Pons (tissue), 1 donor: Measurements from ENCODE around the gene SOX6.

ENCODE experiments used
- DNase-seq: peaks from one replicate; pipeline ENCODE4 v3.0.0-alpha.2; 2016; ENCODE audit warnings: low spot score

The SOX6 gene

DNA sequence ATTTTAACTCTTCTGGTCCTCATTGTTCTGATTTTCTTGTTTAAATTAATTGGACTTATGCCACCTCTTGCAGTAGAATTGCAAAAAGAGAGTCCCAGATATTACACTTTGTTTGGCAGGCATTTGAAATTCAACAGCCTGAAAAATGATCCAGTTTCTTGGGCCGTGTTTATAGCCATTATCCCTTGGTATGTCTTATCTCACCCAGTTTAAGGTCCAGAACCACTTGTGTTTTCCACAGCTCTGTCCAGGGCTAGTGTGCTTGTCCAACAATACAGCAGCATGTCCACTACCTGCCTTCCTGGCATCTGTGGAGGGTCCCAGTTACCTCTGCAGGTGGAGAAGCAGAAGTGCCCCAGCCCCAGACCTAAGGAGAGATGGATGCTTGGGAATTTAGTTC is 397.4 kb downstream of the SOX6 start:
- no peak for DNase-seq

DNA sequence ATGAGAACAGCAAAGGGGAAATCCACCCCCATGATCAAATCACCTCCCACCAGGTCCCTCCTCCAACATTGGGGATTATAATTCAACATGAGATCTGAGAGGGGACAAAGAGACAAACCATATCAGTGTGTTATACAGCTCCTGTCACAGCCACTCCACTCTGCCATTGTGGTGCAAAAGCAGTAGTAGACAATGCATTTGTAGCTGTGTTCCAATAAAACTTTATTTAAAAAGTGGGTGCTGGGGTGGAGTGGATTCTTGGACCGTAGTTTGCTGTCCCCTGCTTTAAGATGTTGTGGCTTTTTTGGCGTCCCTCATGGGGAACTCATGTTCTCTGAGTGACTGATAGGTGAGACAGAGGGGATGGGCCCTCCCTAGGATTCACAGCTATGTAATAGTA is 399.1 kb downstream of the SOX6 start:
- no peak for DNase-seq

DNA sequence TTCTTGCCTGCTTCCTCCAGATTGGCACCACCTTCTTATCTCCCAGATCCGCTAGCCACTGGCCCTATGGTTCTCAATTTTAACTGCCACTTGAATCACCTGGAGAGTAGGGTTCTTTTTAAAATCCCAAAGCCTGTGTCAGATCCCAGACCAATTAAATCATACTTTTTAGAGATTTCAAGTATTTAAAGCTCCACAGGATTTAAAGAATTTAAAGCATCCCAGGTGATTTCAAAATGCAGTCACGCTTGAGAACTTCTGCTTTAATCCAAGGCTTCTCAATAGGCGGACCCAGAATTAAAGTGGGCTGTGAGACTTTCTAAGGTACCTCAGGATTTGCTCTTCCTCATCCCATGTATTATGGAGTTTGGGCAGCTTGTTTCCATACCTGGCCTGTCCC is 400.0 kb downstream of the SOX6 start:
- no peak for DNase-seq

DNA sequence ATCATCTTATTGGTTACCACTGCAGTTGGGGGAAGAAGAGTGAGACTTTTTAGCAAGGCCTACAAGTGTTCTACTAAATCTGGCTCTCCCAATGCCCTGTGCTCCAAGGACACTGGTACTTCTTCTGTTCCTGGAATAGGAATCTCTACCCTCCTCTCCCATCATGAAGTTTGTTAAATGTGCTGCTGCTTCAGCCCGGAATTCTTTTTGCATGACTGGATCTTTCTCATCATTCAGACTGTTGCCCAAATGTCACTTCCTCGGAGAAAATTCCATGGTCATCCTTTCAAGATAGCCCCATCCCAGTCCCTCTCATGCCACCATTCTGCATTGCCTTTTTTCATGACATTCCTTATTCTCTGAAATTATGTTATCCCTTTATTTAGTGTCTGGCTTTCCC is 400.8 kb downstream of the SOX6 start:
- no peak for DNase-seq

DNA sequence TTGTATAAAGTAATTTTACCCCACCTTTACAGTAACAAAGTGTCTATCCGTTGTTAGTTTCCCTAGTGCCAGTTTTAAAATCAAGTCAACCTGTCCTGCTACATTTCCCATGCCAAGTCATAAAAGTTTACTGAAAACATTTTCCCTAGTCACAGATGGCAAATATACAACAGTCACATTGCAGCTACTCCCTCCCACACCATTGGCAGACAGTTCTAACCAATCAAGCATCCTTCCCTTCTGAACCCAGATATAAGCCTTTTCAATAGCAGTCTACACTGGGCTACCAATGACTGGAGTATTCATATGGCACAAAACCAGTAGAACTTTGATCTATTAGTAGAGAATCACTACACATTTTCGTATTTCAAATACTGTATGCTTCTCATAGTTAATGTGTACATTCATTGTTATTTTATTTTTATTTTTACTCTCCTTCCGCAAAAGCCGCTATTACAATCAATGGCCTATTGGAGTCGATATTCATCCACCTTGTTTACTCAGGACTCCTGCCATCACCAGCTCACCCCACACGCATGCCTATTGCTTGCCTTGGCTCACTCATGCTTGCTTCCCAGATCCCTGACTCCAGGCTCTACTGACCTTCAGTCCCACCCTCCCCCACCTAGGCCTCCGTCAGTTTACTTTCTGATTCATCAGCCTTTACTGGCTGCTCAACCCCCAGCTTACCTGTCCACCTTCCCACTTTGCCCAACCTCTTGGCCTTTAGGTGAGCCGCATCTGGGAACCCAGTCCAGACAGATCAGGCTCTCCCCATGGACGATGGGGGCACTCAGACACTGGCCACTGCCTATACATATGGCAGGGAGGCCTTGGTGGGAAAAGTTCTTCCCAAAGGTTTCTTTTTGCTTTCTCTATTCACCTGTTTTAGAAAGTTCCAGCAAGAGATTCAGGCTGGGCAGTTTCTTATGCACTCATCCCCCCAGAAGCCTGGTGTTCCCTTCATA is 408.4 kb downstream of the SOX6 start:
- no peak for DNase-seq

DNA sequence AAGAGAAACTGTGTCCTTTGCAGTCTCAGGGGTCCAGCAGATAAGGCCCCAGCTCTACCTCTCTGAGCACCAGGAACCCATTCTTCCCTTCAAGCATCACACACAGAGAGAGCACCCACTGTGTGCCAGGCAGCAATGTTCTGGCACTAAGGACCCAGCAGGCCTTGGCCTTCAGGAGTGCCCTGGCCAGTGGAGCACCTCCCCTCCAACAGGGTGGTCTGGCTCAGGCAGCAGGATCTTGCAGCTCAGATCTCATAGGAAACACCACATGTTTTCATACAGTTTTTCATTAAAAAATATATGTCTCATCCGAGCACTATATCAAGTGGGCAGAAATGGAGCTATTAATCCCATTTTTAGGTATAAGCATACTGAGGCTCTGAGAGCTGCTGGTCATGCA is 410.6 kb downstream of the SOX6 start:
- DNase-seq, result no peak

DNA sequence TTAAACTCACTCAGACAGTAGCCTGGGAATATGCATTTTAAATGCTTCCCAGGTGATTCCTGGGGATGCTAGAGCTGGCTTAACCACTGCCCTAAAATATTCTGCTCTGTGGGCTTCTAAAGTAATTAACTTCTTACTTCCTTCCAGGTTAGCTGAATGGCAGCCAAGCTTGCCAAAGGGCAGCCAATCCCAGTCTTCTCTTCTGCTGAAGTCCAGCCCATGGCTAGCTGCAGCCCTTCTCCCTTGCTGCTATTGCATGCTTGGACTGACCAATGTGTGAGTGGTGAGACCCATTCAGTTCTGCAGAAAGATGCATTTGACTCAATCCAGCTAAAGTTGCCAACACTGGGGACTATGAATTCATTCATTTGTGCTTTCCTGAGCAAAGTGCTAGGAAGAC is 411.9 kb downstream of the SOX6 start:
- no peak for DNase-seq

DNA sequence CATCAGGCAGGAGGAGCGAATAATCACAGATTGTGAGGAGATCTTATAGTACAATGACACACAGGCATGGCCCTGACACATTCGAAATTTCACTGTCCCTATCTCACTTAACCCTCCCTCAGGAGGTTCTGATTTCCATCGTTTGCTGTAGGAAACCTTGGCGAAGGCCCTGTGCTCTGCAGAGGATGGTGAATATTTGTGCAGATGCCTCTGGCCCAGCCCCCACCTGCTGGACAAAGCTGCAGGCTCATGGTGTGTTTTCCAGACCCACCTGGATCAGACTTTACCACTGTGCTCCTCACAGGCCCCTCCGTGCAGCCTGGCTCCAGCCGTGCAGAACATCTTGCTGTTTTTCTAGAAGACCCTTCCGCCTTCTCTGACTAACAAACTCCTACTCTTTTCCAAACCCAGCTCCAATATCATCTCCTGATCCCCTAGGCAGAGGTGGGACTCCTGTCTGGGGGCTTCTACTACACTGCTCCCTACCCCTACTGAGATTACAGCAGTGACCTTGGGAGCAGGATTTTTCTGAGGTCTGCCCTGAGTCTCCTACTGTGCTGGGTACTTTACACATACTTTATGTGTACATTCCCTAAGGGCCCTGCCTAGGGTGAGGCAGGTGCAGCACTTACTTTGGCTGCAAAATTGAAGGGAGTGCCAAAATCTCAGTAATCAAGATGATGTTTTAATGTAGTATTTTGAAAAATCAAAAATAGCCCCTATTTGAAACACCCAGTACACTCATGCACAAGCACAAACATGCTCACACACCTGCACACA is 412.7 kb downstream of the SOX6 start:
- no peak for DNase-seq

DNA sequence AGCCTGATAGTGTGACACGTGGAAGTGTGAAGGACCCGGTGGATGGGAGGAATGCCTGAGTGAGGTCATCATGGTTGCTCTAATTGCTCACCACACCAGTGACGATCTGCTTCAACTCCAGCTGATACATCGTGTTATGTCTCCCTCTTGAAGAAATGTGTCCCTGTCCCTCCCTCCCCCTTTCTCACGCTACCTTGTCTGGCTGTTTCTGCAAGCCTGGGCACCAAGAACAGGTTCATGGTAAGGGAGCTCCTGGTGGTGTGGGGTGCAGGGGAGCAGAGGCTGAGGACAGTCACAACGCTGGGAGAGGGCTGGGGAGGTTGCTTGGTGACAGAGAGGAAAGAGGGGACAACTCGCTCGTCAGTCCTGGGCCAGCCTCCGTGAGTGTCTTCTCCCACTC is 413.4 kb downstream of the SOX6 start:
- no peak for DNase-seq

DNA sequence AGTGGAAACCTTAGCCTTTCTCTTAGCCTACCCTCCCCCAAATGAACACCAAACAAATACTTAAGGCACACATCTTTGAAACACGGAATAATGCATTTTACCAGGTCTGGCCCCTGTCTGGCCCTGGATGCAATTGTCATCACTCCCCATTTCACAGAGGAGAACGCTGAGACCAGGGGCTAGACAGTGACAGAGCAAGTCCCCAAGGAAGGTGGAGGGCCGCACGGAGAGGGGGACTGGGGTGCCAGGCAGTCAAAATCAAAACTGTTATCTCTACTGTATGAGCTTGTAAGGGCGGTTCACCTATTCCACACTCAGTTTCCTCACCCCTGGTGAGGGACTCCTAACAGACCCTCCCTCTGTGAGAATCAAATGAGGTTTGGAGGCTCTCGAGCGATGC is 414.2 kb downstream of the SOX6 start:
- DNase-seq, result no peak

DNA sequence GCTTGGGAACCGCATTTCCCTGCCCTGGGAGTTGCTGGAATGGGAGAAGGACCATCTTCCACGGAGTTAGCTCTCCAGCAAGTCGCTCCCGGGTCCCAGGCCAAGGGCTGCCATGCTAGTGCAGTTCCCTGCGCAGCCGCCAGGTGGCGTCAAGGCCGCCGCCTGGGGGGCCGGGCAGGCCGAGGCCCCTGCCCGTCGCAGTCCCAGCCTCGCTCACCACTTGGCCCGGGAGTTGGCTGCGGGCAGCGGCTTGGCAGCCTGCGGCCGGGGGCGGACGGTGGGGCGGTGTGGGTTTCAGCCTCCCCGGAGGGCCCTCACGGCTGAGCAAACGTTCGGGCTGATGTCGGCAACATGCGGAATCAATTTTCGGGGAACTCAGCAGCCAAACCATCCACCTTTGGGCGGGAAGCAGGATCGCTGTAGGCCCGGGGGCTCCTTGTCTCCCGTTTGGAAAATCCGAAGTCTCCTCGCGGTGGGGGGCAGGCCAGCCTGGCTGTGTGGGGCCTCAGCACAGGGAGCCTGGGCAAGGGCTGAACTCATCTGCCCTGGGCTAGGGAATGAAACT is 415.1 kb downstream of the SOX6 start:
- DNase-seq, result no peak

DNA sequence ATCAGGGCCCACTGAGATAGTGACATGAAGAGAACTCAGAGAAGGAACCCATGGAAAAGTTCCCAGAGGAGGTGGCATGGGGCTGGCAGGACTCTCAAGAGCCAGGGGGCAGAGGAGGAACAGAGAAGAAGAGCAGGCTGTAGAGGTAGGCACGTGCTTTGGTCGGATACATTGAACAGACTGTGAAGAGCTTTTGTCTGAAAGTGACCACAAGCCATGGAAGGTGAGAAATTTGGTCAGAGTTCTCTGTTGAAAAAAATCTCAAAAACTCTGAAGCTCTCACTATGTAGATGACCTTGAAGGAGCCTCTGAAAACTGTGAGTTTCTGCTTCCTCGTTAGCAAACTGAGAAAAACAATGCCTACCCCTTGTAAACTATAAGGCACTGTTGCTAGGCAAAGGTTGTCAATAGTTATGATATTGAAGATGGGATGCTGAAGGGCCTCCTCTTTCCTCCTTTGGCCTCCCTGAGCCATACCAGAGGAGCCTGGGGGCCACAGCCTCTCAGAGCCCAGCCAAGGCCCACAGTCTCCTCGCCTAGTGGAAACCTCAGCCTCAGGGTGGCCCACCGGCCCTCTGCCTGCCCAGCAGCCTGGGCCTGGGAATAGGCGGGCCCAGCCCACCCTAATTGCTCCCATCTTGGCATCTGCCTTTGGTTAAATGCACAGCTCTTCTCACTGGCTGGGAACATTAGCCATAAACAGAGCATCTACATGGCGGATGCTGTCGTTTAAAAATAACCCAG is 415.7 kb downstream of the SOX6 start:
- DNase-seq, result no peak

DNA sequence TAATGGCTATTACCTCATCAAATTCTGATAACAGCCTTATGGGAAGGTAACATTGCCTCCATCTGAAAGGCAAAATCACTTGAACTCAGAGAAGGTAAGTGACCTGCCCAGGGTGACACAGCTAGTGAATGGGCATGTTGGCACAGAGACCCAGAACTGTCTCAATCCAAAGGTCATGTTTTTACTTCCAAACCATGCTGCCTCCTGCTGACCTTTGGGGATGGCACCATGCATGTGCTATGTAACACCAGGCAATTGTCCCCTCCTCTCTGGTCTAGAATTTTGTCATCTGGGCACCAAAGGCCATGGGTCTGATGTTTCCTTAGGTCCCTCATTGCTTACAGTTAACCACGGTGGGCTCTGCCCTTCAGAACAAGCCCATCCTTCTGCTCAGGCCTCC is 417.4 kb downstream of the SOX6 start:
- DNase-seq, result no peak

DNA sequence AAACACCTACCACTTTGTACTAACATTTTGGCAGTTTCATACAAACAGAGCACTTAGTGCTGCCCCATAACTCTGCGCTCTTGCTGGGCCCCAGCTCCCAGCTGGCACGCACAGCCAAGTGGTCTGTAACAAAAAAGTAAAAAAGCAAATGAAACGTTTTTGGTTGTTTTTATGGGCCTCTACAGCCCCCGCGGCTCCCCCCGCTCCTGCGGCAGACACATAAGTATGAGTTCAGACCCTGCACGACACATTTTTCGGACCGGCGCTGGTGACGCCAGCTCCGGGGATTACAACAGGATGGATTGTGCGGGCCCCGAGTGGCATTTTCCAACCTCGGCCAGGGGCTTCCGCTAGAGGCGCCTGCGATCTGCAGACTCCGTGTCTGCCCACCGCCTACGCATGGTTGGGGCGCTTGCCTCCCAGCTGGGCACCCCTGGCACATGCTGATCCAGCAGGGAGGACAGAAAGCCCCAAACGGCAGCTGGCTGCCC is 418.2 kb downstream of the SOX6 start:
- DNase-seq, result no peak

DNA sequence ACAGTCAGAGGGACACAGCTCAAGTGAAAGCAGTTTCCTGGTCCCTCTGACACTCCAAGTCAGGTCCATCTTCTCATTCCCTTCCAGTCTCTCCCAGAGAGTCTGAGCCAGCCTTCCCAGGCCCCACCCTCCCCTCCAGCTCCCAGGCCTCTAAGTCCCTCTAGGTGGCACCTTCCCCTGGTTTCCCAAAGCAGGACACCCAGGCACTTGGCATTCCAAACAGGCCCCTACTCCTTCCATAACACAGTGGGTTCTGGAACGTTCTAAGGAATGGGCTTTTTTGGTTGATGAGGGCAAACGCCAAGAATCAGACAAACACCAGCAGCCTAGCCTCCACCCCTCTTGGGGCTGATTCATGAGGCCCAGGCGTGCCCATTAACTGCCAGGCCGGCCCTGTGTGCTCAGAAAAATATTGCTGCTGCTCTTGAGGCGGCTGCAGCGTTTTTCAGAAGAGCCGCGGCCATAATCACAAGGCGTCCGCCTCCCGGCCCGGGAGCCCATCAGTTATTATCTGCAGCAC is 418.7 kb downstream of the SOX6 start:
- no peak for DNase-seq

DNA sequence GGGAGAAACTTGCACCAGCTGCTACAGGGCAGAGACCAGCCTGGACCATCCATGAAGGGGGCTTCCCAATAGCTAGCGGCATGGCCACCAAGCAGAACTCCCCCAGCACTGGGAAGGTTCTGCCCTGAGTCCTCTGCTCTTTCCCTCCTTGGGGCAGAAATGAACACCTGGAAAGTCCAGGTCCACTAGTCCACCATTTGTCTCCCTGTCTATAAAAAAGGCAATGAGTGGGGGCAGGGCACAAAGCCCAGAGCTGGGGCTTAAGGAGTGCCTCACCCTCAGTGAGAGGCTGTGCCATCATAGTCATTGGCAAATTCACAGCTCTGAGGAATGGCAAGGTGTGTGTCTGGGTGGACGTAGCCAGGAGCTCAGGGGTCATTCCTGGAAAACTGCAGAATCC is 420.3 kb downstream of the SOX6 start:
- no peak for DNase-seq

DNA sequence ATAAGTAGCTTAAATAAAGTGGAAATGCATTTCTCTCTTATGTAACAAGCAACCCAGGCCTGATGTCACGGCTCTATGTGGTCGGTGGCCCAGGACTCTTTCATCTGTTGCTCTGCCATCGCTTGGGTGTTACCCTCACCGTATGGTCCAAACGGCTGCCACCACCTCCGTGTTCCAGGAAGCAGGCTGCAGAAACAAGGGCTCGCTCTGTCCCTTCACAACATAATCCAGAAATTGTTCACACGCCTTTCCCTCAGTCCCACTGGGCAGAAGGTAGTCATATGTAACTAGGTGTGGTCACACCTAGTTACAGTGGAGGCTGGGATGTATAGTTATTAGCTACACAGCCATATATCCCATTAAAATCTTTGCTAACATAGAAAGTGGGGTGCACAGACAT is 421.0 kb downstream of the SOX6 start:
- no peak for DNase-seq

DNA sequence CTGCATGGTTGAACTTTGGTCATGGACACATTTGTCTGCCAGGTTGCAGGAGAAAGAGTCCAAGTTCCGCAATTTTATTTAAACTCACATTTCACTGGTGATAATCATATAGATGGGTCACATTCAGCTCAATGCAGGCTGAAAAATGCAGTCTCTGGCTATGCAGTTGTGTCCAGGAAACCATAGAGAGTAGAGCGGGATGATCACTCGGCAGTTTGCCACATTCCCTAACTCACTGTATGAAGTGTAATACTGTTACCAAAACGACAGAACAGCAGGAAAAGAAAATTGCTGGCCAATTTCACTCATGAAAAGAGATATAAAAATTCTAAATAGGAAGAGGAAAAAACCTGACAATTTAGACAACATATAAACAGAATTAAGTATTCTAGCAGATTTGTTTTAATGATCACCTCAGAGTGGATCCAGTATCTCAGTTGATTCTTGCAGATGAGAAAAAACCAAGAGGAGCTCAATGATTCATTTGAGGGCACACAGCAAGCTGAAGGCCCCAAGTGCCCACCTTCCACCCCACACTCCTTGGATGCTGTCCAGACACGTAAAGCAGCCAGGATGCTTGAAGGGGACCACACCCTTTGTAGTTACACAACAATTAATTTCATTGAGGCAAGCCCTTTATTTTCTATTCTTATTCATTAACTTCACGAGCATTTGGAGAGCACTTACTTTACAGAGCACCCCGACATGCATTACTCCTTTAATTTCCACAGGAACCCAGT is 422.3 kb downstream of the SOX6 start:
- no peak for DNase-seq

DNA sequence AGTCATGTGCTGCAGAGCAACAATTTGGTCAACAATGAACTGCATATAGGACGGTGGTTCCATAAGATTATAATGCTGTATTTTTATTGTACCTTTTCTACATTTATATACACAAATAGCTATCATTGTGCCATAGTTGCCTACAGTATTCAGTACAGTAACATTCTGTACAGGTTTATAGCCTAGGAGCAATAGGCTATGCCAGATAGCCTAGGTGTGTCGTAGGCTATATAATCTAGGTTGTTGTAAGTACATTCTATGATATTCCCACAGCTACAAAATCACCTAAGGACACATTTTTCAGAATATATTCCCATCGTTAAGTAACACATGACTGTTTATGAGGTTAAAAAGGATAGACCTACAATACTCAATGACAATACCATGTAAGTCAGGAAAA is 423.9 kb downstream of the SOX6 start:
- DNase-seq, result no peak

DNA sequence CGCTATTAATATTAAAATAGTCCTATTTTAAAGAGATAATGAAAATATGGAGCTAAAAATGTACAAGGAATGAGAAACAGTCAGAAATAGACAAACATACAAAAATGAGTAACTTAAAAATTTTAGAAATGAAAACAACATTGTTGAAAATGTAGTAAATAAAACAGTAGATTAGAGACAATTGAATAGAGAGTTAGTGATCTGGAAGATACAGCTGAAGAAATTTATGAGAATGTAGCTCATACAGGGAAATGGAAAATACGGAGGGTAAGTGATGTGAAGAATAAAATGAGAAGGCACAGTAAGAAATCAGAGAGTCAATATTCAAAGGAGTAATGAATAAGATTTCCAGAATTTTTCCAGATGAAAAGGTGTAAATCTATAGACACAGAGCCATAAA is 424.8 kb downstream of the SOX6 start:
- no peak for DNase-seq

DNA sequence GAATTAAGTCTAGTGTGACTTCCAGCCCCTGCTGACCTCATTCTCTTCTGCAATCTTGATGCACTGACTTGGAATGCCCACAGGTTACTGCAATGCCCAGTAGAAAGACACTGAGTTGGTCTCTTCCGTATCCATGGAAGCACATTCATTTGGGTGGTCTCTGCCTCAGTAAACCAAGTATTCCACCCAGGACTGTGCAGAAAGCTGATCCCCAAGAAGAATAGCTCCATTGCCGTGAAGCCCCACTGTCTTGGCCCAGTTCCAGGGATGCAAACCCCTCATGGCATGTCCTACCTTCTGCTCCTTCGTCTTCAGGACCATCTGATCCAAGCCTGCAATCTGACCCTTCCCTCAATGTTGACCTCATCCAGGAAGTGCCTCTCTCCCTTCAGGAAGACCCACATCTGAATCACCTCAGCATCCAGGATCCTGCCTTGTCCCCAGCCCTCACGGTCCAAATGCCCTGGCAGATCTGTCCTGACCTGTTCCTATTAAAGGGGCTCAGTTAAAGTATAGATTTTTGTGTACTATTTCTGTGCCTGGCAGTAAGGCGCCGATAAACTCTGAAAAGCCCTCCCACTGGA is 425.8 kb downstream of the SOX6 start:
- DNase-seq, result no peak
